OCI-M1 (cell line): Measurements from ENCODE around the gene AQP2.
"Not testable (repeated sequence)": the region's sequence is repeated elsewhere in the genome, so short reads cannot be mapped to it uniquely, and the experiment has no call there.

ENCODE experiments used
- DNase-seq: peaks from one replicate; lab custom pipeline; 2025; lab: John Stamatoyannopoulos, UW

The AQP2 gene

GRCh38 chr12:49970658-49971057, 20.1 kb downstream of the AQP2 start:
- DNase-seq: no peak

DNA sequence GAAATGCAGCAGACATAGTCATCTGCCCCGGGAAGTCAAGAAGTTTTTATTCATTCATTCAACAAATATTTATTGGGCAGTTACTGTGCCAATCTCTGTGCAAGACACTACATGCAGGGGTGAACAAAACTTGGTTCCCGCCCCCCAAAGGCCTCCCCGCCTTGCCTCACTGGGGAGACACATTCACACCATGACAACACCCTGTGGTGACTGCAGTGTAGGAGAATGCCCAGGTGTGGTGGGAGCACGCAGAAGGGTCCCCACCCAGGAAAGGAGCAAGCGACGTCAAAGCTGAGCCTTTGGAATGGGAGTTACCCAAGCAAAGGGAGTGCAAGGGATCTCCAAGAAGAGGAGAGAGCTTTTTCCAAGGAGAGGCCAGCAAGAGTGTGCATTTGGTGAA, 20.6 kb downstream of the AQP2 start:
- DNase-seq: no peak

DNA sequence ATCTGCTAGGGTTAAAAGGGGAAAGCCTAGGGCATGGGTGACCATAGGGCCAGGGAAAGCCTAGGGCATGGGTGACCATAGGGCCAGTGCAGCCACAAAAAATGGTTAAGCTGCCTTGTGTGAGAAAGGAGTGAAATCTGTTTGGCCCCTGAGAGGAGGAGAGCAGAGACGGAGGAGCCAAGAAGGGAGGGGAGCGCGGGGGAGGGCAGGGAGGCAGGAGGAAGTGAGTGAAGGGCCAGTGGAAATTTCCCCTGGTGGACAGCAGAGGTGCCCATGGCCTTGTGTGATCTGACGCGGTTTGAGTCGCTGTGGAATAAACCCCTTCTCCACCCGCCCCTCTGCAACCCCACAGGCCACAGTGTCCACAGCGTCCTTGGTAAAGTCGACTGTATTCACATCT, 21.6 kb downstream of the AQP2 start:
- DNase-seq: no peak

DNA sequence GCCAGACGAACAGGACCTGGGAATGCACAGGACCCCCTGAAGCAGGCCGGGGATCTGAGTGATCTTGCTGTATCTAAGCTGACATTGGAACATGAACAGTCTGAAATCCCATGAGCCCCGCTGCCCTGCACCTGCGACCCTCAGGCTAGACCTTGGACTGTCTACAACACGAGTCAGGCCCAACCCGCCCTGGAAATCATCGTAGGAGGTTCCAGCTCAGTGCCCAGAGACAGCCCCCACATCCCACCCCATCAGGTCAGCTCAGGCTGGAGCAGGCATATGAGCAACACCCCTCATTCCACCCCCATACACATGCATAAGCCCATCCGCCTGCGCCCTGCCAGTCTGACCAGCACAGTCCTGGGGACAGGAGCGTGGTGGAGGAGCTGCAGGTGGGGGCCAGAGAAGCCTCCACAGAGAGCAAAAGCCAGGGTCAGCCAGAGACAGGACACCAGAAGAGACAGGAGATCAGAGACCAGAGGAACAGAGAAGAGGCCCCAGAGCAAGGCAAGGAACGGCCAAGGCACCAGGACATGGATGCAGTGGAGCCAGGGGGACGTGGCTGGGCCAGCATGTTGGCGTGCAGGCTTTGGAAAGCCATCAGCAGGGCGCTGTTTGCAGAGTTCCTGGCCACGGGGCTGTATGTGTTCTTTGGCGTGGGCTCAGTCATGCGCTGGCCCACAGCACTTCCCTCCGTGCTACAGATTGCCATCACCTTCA, 22.3 kb downstream of the AQP2 start, which contains the start of gene AQP6:
TSS of gene AQP6 (plus strand) at position 307 of the 720 bp plus-strand sequence. CDS start at position 534, 227 bp downstream.
- no peak for DNase-seq

DNA sequence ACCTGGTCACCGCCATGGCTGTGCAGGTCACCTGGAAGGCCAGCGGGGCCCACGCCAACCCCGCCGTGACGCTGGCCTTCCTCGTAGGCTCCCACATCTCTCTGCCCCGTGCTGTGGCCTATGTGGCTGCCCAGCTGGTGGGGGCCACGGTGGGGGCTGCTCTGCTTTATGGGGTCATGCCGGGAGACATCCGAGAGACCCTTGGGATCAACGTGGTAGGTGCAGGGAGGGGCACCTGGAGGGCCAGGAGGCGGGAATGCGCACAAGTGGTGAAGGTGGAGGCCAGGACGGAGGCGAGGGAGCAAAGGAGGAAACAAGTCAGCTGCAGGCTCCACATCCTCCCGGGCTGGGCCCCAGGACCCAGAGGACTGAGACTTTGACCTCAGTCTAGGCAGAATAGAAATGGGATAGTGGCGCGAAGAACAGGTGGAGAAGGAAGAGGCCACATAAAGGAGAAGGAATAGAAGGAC, 22.9 kb downstream of the AQP2 start:
- no peak for DNase-seq

GRCh38 chr12:49974231-49974675, 23.7 kb downstream of the AQP2 start:
- DNase-seq: peak; percentile 59

DNA sequence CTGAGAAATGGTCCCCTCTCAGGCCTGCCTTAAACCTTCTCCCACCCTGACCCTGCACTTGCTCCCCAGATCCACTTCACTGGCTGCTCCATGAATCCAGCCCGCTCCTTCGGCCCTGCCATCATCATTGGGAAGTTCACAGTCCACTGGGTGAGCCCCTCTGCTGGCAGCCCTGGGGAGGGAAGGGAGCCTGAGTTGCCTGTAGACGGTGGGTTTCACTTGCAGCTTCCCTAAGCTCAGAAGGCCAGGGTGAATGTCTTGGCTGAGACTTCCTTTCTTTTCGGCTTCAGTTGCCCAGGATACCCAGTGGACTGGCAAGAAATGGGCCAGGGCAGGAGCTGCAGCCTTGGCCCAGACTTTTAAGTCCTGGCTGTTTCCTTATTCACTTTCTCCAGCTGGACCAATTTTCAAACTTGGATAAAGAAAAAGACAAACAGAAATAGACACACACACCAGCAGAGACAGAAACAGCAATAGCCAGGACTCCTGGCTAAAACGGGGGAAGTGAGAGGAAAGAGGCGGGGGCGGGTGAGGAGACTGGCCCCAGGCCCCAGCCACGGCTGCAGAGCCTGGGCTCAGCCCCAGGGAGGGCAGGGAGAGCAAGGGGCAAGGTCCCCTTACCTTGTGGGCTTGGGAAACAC, 24.3 kb downstream of the AQP2 start:
- DNase-seq: no peak

- no peak for DNase-seq
Measured at GRCh38 chr12:49975318-49975761, 24.8 kb downstream of the AQP2 start.

GRCh38 chr12:49976557-49976956, 26.0 kb downstream of the AQP2 start:
- no peak for DNase-seq

DNA sequence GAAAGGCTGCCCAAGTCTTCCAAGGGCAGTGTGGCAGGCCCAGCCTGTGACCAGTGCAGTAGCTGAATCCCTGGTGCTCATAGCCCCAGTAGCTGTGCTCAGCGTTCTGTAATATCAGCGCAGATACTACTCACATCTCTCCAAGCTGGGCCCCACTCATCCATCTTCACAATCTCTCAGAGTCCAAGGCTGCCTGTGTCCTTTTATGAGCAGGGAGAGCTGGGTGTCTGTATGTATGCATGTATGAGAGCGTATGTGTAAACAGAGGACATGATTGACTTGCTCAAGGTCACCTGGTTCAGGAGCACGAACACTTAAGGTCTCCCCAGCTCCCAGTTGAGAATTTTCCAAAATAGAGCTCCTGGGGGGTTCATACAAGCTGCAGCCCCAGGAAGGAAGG, 27.6 kb downstream of the AQP2 start:
- DNase-seq: no peak

GRCh38 chr12:49979016-49979586, 28.6 kb downstream of the AQP2 start:
- DNase-seq: no peak

DNA sequence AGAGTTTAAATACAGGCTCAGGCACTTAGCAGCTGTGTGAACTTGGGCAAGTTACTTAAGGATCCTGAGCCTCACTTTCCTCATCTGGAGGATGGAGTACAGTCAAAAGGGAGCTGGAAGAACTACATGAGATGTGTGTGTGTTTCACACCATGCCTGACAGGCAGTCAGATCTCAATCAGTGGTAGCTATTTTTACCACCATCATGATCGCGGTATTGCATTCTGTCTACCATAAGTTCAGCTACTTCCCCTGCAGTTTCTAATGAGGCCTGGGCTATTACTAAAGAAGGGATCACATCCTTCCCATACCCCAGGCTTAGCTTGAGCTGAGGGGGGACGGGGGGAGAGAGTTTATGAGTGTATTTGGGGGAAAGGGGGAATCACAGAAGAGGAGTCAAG, 29.3 kb downstream of the AQP2 start:
- DNase-seq: no peak

GRCh38 chr12:49980501-49981349, 30.2 kb downstream of the AQP2 start:
- peak; percentile 57 for DNase-seq

- peak; percentile 89 for DNase-seq
Measured at GRCh38 chr12:49982246-49983087, 31.9 kb downstream of the AQP2 start.

DNA sequence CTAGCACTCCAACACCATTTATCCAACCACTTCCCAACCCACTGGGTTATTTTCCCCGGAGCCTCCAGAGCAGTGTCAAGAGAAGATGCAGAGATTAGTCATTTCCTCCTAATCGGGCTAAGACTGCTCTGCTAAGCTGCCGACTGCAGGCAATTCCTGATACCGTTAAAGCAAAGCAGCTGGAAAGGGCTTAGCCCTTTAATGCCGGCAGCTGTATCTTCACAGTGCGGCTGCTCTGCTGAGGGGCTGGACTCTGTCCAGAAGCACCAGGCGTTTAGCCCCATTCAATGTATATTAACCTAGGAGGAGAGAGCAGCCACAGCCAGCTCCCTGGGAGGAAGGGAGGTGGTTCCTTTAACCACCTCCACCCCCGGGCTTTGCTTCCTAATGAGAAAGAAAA, 33.4 kb downstream of the AQP2 start:
- DNase-seq: peak; percentile 76

DNA sequence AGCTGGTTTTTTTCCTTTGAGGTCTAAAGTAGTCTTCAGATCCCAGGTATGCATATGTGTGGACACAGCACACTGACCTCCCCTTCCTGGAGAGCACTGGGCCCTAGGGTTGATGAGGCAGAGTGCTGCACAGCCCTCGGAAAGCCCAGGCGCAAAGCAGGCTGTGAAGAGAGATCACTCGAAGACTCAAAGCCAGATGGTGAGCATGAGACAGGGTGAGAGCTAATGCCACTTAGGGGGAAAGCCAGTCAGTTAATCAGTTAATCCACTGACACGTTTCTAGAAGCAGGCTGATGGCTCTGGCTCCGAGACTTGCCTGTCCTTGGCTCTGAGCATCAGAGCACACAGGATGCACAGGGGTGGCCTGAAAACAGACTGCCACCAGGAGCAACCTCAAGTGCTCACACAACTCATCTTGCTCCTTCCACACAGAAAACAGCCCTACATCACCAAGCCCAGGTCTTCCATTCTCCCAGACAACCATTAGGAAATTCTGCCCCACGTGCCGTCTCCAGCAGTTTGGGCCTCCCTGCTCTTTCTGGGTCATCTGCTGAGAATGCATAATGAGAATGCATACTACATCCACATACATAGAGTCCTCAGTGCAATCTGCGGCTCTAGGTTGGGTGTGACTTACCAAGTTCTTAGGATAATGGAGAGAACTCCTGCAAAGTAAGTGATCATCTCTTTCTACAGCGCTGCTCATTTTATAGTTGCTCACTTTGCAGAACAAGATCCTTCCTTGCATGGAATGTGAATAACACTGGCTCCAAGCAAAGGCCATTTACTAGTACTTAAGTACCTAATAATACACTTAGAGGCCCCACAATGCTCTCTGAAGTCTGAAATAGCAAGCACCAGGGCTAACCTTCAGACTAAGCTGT, 34.2 kb downstream of the AQP2 start:
- DNase-seq: no peak

DNA sequence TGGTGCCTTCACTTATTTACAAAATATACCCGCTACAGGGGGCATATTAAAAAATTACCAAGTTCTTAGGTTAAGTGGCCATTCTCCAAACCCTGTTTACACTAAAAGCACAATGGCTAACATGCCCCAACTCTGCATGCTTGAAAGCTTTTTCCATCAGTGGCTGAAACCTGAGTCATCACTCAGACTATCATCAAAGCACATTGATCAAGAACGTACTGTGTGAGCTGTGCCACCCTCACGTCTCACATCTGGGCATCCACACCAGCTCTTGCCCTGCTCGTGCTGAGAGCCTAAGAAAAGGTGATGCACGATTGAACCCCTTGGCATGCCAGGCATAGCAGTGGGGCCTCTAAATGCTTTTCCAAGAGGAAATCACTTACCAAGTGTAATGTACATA, 35.4 kb downstream of the AQP2 start:
- DNase-seq: no peak

GRCh38 chr12:49986476-49986875, 35.9 kb downstream of the AQP2 start:
- DNase-seq: not testable (repeated sequence)

- no peak for DNase-seq
Measured at GRCh38 chr12:49987625-49988303, 37.2 kb downstream of the AQP2 start.

DNA sequence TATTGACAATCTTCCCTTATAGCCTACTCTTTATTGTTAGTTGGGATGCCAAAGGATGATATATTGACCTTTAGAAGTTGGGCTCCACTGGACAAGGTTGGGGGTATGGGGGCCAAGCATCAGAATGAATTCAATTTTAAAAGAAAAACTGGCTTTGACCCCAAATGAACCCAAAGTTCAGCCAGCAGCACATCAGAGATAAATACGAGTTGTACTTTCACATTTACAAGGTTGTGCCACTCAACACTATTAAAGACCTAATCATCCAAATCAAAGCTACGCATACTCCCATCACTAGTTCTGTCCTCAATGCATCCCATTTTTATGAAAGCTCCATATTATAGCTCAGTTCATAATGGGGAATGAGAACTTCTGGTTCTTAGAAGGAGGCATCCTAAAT, 38.9 kb downstream of the AQP2 start:
- not testable (repeated sequence) for DNase-seq
